ENCODE results near the gene BMP5. TPM values are rescaled to one million over a fixed set of nuclear protein-coding genes. Genes with fewer than 3 reads are reported as not detected.

BMP5 gene
- total and polyA plus RNA-seq, 2 of the 8 experiments (the other 6 are each of a cell fraction or from before 2014, with no cell fraction given), result 0.02 TPM; not detected in 1

DNA sequence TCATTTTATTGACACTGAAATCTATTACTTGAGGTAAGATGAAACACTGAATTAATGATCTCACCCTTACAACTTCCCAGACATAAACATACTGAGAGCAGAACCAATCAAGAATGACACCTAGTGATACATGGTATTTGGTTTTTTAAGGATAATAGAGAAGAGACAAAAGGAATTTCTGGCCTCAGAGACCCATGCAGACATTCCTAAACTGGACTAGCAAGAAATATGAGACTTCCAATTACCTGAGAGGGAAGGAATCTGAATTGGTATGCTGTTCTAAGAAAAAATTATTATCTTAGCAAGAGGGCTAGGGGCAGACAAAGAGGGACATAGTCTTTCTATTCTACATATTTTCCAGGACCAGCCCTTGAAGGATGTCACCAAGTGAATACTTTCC lies 141.1 kb downstream of the BMP5 start:
- Histone ChIP-seq H3K79me1 (ENCODE audit: low read depth, low read length) (no peaks in the 10 kb centered on the region), H2AK5ac (ENCODE audit: low read depth, low read length) (no peak overlapping the region), H3K36me3 (ENCODE audit: control insufficient read depth in 2 of 4, insufficient read depth in 4 of 4, low read length in 3 of 4) (0 out of 8 replicates have a peak, but pooled peaks cover 0 to 3% (median 0%) of the 10 kb centered on the region in 4 experiments), H2AFZ (ENCODE audit: low read length) (no peak overlapping the region), H2BK20ac (ENCODE audit: low read length) (no peak overlapping the region), H3K23me2 (ENCODE audit: low read depth, low read length) (no peaks in the 10 kb centered on the region), H3K27me3 (replicated peaks in 1 of 4; ENCODE audit: control insufficient read depth in 3 of 4, extremely low read depth in 1 of 4, insufficient read depth in 3 of 4, low read length in 3 of 4) (peaks cover 0 to 1% (median 0%) of the 10 kb centered on the region in 4 experiments; a peak in 1 of 7 replicates), H3K4me1 (replicated peaks in 1 of 4; ENCODE audit: control insufficient read depth in 3 of 4, insufficient read depth in 4 of 4, low read length in 3 of 4) (no peaks in the 10 kb centered on the region), H2BK120ac (replicated peaks; ENCODE audit: low read depth, low read length) (no peak overlapping the region), H3K23ac (ENCODE audit: insufficient read length) (no peak overlapping the region), H2BK12ac (ENCODE audit: low read depth, low read length) (no peak overlapping the region), H4K20me1 (replicated peaks in 1 of 2; ENCODE audit: control insufficient read depth in 1 of 2, insufficient read depth in 2 of 2, low read length in 2 of 2) (no peaks in the 10 kb centered on the region), H3K9ac (replicated peaks in 1 of 4; ENCODE audit: extremely low read depth in 1 of 4, low read depth in 3 of 4, low read length in 3 of 4) (no peak overlapping the region), H3K14ac (ENCODE audit: insufficient read length) (no peak overlapping the region), H3K56ac (replicated peaks; ENCODE audit: insufficient read length, low read depth, low read length) (no peak overlapping the region), H3K4me3 (ENCODE audit: extremely low read depth in 1 of 4, insufficient read depth in 2 of 4, low read depth in 3 of 4, low read length in 4 of 4) (no peak overlapping the region), H4K5ac (ENCODE audit: insufficient read length, low read depth, low read length) (no peak overlapping the region), H3K4me2 (ENCODE audit: insufficient read depth in 1 of 2, low read depth in 2 of 2, low read length in 2 of 2) (no peak overlapping the region), H2BK15ac (ENCODE audit: low read length) (no peak overlapping the region), H3K18ac (ENCODE audit: extremely low read depth, low read length) (no peak overlapping the region), H4K8ac (ENCODE audit: extremely low read depth, insufficient read depth, low read length) (no peak overlapping the region), H2BK5ac (ENCODE audit: low read depth, low read length) (no peak overlapping the region), H3K27ac (ENCODE audit: low read depth, low read length) (no peak overlapping the region), H4K91ac (replicated peaks; ENCODE audit: insufficient read length, low read length) (no peak overlapping the region), H3K9me3 (ENCODE audit: insufficient read depth in 2 of 2, low read depth in 1 of 2, low read length in 1 of 2) (peaks cover 9 to 14% of the 10 kb centered on the region in 2 experiments; a peak in 3 of 4 replicates), H3K79me2 (ENCODE audit: control insufficient read depth in 1 of 2, insufficient read depth in 2 of 2, low read length in 2 of 2) (no peaks in the 10 kb centered on the region), H3K4ac (replicated peaks; ENCODE audit: insufficient read length, low read depth, low read length) (no peak overlapping the region)
- POLR2A ChIA-PET (ENCODE audit: partially characterized antibody), result no interaction called here
- FAIRE-seq (no peak), DNase-seq (ENCODE audit: low read depth in 1 of 2, low spot score in 2 of 2) (no peak)
- CTCF ChIA-PET (ENCODE audit: partially characterized antibody), result no interaction called here
- TF ChIP-seq KDM5A (IDR thresholded peaks at IDR 0.05; ENCODE audit: low read length), result no peak
- TF ChIP-seq TAF1 (IDR thresholded peaks at IDR 0.05; ENCODE audit: low read depth, low read length), result no peak
- no peak for TF ChIP-seq SP1 (IDR thresholded peaks at IDR 0.05; ENCODE audit: low read depth, low read length)
- no peak for TF ChIP-seq SUZ12 (IDR thresholded peaks at IDR 0.05; ENCODE audit: low read length)
- TF ChIP-seq, protein P1, sequence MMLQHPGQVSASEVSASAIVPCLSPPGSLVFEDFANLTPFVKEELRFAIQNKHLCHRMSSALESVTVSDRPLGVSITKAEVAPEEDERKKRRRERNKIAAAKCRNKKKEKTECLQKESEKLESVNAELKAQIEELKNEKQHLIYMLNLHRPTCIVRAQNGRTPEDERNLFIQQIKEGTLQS (IDR thresholded peaks at IDR 0.05; ENCODE audit: insufficient read depth, low read depth, low read length), result no peak
- TF ChIP-seq RNF2 (IDR thresholded peaks at IDR 0.05; ENCODE audit: borderline replicate concordance, low read depth, low read length, missing control alignments, poor library complexity, severe bottlenecking), result no peak
- no peak for TF ChIP-seq BCL11A (IDR thresholded peaks at IDR 0.05; ENCODE audit: low read depth in 2 of 2, low read length in 2 of 2)
- no peak for TF ChIP-seq GTF2F1 (IDR thresholded peaks at IDR 0.05; ENCODE audit: borderline replicate concordance, low read depth, low read length)
- no peak for TF ChIP-seq RAD21 (IDR thresholded peaks at IDR 0.05 in 1 of 2, conservative IDR thresholded peaks at IDR 0.05 in 1 of 2; ENCODE audit: low read depth in 2 of 2, low read length in 2 of 2)
- TF ChIP-seq YY1 (IDR thresholded peaks at IDR 0.05; ENCODE audit: low read depth, low read length), result no peak
- no peak for TF ChIP-seq CTBP2 (IDR thresholded peaks at IDR 0.05; ENCODE audit: borderline replicate concordance, insufficient read depth, insufficient read length, low read length)
